GM19238 (cell line): ENCODE results near the gene DCST1.
A peak's percentile ranks its signal among the peaks of the same experiment; 100 is the strongest.

Experiments
- DNase-seq: peaks from one replicate; pipeline ENCODE4 v3.0.0; 2011; ENCODE audit warnings: low spot score; ENCODE audit not compliant: insufficient read length

Gene DCST1

DNA sequence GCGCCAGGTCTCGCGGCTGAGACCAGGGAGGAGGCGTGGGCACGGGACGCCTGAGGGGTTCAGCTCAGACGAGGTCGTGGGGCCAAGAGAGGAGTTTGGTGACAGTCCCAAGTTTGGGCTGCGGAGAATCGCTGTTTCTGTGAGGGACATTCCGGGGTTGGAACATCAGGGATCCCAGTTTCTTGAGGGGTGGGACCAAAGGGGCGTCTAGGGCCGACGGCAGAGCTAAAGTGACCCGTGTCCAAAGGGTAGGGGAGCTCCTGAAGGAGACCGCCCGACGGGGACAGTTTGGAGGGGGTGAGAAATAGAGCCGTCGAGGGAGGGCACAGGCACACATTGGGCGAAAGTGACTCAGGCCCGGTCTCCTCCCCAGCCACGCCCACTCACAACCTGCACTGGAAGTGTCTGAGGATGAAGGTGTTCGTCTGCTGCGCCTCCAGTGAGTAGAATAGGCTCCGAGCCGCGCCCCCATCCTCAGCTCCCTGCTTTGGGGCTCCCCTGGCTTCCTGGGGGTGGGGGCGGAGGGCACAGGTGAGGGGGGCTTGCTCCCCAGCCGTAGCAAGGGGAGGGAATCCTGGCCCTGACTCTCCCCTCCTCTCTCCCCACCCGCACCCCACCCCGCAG lies 52.0 kb downstream of the DCST1 start:
- no peak for DNase-seq

DNA sequence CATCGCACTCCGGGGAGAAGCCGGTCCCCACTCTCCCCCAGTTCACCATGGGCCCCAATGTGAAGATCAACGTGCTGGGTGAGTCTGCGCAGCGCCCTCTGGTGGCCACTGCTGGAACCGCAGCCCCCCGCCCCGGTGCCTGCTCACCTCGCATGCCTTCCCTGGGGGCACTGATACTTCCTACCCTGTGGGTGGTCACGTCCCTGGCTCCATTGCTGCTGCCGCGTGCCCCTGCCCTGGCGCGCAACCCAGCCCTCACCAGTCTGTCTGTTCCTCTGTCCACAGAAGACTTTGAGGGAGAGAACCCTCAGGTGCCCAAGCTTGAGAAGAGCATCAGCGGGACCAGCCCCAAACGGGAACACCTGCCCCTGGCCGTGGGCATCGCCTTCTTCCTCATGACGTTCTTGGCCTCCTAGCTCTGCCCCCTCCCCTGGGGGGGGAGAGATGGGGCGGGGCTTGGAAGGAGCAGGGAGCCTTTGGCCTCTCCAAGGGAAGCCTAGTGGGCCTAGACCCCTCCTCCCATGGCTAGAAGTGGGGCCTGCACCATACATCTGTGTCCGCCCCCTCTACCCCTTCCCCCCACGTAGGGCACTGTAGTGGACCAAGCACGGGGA lies 52.6 kb downstream of the DCST1 start:
- DNase-seq = peak; percentile 71

DNA sequence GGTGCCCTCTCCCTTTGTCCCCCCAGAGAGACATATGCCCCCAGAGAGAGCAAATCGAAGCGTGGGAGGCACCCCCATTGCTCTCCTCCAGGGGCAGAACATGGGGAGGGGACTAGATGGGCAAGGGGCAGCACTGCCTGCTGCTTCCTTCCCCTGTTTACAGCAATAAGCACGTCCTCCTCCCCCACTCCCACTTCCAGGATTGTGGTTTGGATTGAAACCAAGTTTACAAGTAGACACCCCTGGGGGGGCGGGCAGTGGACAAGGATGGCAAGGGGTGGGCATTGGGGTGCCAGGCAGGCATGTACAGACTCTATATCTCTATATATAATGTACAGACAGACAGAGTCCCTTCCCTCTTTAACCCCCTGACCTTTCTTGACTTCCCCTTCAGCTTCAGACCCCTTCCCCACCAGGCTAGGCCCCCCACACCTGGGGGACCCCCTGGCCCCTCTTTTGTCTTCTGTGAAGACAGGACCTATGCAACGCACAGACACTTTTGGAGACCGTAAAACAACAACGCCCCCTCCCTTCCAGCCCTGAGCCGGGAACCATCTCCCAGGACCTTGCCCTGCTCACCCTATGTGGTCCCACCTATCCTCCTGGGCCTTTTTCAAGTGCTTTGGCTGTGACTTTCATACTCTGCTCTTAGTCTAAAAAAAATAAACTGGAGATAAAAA lies 53.4 kb downstream of the DCST1 start:
- no peak for DNase-seq

DNA sequence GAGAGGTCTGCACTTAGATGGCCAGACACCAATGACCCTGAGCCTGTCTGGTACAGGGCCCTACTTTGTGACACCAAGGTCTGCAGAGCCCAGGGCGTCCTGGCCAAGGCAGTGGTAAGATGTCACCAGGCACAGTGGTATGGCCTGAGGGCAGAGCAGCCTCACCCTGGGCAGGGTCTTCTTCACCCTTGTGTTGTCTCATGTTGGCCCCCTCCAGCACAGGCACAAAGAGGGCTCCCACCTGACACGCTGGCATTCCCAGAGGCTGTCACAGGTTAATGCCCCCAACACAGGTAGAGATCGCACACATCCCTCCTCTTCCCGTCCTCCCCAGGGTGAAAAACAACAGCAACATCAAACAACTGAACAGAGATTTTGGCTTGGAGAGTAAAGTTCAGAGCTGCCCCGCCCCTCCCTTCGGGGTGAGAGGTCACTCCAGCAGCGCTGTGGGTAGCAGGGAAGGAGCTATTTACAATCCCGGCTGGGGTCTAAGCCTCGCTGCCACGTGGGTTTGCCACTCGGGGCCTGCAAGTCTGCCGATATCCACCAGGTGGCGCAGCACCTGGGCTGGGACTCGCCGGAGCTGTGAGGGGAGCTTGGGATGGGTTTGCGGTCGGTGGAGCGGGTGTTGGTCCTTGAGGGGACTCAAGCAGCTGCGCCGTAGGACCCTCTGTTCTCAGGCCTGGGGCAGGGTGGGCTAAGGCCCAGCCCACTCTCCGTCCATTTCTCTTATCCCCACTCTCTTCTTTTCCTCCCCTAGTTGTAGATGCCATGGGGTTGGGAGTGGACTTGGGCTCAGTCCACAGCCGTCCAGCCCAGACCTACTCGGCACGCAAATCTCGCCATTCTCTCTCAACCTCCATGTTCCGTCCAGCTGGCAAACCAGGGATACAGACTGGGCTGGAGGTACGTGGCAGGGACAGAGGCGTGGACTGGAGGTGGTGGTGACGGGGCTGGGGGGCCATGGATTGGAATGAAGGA lies 57.7 kb downstream of the DCST1 start:
- DNase-seq = peak; percentile 68

DNA sequence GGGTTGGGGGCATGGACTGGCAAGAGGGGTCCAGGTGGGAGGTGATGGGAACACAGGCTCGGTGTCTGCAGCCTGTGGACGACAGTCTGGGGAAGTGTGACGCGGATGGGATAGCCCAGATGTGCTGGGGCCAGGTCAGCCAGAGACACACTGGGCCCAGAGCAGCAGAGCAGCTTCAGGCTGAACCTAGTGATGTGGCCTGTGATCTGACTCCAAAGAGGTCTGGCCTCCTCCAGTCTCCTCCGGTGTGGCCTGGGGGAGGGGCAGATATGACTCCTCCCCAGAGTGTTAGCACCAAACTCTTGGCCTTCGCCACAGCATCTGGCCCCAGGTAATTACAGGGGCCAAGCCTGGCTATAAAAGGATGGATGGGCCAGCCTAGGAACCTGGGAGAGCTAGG lies 58.5 kb downstream of the DCST1 start:
- DNase-seq = no peak

DNA sequence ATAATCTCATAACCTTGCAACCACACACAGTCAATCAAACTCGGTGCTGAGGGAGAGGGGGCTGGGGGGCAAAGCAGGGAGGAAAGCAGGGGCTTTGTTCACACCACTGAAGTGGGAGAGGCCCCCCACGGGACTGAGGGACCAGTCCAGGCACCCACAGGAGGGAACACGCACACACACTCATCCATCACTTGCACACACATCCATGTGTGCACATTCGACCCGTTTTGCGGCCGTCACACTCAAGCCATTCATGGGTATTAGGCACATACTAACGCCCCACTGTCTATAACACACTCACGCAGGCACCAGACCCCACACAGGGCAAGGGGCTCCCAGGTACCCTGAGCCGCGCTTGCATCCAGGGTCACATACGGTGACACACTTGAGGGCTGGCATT lies 59.0 kb downstream of the DCST1 start:
- no peak for DNase-seq

DNA sequence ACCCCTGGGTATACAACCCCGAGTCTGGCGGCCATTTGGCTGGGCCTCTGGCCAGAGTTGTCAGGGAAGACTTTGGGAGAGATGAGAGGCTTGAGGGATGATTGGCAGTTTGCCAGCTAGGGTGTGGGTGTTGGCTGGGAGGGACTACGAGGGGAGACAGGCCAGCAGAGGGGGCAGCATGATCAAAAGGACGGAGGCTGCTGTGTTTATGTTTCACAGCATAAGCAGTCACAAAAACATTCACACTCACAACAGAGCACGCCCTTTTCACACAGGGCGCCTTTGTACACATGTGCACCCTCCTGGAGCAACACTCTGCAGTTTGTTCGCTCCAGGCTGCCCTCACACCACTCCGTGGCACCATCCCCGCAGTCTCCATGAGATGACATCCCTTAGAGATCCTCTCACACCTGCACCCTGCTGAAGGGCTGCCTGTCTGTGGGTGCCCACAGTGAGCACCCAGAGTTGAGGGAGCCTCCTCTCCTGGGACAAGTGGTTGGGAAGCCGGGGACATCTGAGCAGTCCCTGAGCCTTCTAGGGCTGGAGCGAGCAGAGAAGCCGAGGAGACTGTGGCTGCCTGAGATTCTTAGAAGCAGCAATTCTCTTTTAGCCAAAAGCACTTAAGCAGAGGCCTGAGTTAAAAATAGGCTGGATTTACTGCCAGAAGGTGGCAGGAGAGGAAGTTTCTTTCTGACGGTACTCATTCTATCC lies 60.4 kb downstream of the DCST1 start:
- DNase-seq = no peak

DNA sequence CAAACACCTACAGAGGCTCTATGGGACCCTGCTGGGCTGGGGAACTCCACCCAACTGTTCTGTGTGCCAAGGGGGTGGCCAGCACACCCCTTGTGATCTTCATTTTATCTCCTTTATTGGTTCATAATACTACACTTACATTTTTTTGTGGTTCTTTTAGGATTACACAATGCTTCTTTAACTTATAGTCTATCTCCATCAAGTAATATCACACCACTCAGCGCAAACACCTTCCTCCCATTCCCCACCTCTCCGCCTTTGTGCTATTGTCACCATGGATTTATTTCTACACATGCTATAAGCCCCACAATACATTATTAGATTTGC lies 61.0 kb downstream of the DCST1 start:
- DNase-seq = no peak

DNA sequence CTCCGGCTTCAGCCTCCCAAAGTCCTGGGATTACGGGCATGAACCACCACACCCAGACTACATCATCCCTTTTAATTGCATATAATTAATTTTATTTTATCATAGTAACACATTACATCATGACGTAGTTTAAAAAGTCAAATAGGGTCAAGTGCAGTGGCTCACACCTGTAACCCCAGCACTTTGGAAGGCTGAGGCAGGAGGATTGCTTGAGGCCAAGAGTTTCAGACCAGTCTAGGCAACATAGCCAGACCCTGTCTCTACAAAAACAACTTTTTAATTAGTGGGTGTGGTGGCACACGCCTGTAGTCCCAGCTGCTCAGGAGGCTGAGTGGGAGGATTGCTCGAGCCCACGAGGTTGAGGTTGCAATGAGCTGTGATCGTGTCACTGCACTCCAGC lies 65.7 kb downstream of the DCST1 start:
- DNase-seq = no peak
